Fibroblast of lung (primary cell): ENCODE results near the gene BCAS3. TPM values are rescaled to one million over a fixed set of nuclear protein-coding genes. Genes with fewer than 3 reads are reported as not detected.

Source experiments
- DNase-seq, 2 donors: peaks; one replicate each; pipeline versions ENCODE4 v3.0.0 to v3.0.0-alpha.2; 2010; ENCODE audit warnings: low read depth in 2 of 2
- H2AFZ ChIP-seq: 2 replicates; pipeline ENCODE4 v1.5.1; 2012; ENCODE audit warnings: low read length, control low read depth, inconsistent platforms
- H3K27ac ChIP-seq: 2 replicates; pipeline ENCODE4 v1.5.1; 2011; ENCODE audit warnings: low read length, control low read depth; ENCODE audit not compliant: insufficient read depth
- H3K27me3 ChIP-seq: 2 replicates; pipeline ENCODE4 v1.5.1; 2011; ENCODE audit warnings: mild to moderate bottlenecking, low read length; ENCODE audit not compliant: control insufficient read depth, insufficient read depth
- H3K36me3 ChIP-seq: 2 replicates; pipeline ENCODE4 v1.5.1; 2011; ENCODE audit warnings: low read length; ENCODE audit not compliant: control insufficient read depth, insufficient read depth
- H3K4me1 ChIP-seq: 2 replicates; pipeline ENCODE4 v1.5.1; 2011; ENCODE audit warnings: low read length; ENCODE audit not compliant: control insufficient read depth, insufficient read depth; ENCODE audit errors: extremely low read depth
- H3K4me2 ChIP-seq: 2 replicates; pipeline ENCODE4 v1.5.1; 2011; ENCODE audit warnings: low read length, control low read depth; ENCODE audit not compliant: insufficient read depth; ENCODE audit errors: extremely low read depth
- H3K4me3 ChIP-seq, 4 experiments: fragments of 200-600 bp in 1 of 4; sonication (generic) in 1 of 4; replicated peaks in 1 of 4; 2 replicates each; pipeline ENCODE4 v1.5.1; 2011 to 2016; ENCODE audit warnings: low read length in 4 of 4, low read depth in 3 of 4, mild to moderate bottlenecking in 3 of 4, control low read depth in 2 of 4, inconsistent platforms in 1 of 4, mixed read lengths in 1 of 4; ENCODE audit not compliant: insufficient read depth in 1 of 4; ENCODE audit errors: control extremely low read depth in 1 of 4
- H3K79me2 ChIP-seq: 2 replicates; pipeline ENCODE4 v1.5.1; 2012; ENCODE audit warnings: mild to moderate bottlenecking, low read length, inconsistent platforms; ENCODE audit not compliant: control insufficient read depth, insufficient read depth
- H3K9ac ChIP-seq: 2 replicates; pipeline ENCODE4 v1.5.1; 2011; ENCODE audit warnings: mild to moderate bottlenecking, low read length, control low read depth; ENCODE audit not compliant: insufficient read depth
- H3K9me3 ChIP-seq: 2 replicates; pipeline ENCODE4 v1.5.1; 2012; ENCODE audit warnings: low read depth, low read length; ENCODE audit not compliant: control insufficient read depth, insufficient read depth
- H4K20me1 ChIP-seq: 2 replicates; pipeline ENCODE4 v1.5.1; 2011; ENCODE audit warnings: low read length; ENCODE audit not compliant: control insufficient read depth, insufficient read depth; ENCODE audit errors: extremely low read depth
- EZH2 ChIP-seq: IDR thresholded peaks from 2 replicates; pipeline ENCODE4 v1.5.1; 2012; ENCODE audit warnings: low read length, control low read depth, mild to moderate bottlenecking; ENCODE audit errors: missing control alignments
- polyA plus RNA-seq, 2 donors: library from polyadenylated mRNA; depleted of rRNA in 1 of 2; stranded (reverse) in 1 of 2; unstranded in 1 of 2; fragments of >200 nt; gene quantifications; 2 replicates each; pipeline ENCODE4 v1.2.1, GENCODE V29; 2011 to 2012; ENCODE audit warnings: missing spikeins in 1 of 2
- total RNA-seq: library from RNA; depleted of rRNA; stranded (reverse); fragments of >200 nt; gene quantifications from 2 replicates; pipeline ENCODE4 v1.2.1, GENCODE V29; 2014
- TF ChIP-seq, protein P1 (sequence below), 2 donors: IDR thresholded peaks in 1 of 2; conservative IDR thresholded peaks in 1 of 2; 1 replicate in 1 of 2; 2 replicates in 1 of 2; pipeline ENCODE4 v1.5.1; 2011 to 2012; ENCODE audit warnings: low read length in 2 of 2, control low read depth in 1 of 2, inconsistent platforms in 1 of 2, low read depth in 1 of 2, mild to moderate bottlenecking in 1 of 2

BCAS3 gene
- total and polyA plus RNA-seq, 2 donors (not counting 1 experiment from before 2014, with no cell fraction given), result 9.9 to 43.6 TPM

DNA sequence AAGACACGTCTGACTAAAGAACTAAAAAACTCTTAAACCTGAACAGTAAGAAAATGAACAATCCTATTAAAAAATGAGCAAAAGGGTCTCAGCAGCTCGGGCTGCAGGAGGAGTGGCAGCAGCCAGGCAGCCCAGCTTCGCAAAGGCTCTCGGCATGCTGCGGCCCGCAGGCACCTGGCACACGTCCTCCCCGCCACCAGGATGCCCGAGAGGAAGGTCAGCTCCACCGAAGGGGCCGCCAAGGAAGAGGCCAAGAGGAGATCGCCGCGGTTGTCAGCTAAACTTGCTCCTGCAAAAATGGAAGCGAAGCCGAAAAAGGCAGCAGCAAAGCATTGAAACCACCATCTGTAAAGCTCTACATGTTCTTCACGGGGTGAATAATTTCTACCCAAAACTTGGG lies 173.5 kb downstream of the BCAS3 start:
- Histone ChIP-seq H3K4me1 (no peaks in the 10 kb centered on the region), H4K20me1 (no peaks in the 10 kb centered on the region), H3K27ac (no peak overlapping the region), H3K36me3 (no peaks in the 10 kb centered on the region), H3K4me3 (peak overlapping the region in 1 of 4 experiments; percentile 18), H3K4me2 (peak overlapping the region; percentile 4), H3K9ac (no peak overlapping the region), H2AFZ (no peak overlapping the region), H3K79me2 (no peaks in the 10 kb centered on the region), H3K9me3 (no peaks in the 10 kb centered on the region), H3K27me3 (no peaks in the 10 kb centered on the region)
- no peak for TF ChIP-seq EZH2
- TF ChIP-seq, protein P1, sequence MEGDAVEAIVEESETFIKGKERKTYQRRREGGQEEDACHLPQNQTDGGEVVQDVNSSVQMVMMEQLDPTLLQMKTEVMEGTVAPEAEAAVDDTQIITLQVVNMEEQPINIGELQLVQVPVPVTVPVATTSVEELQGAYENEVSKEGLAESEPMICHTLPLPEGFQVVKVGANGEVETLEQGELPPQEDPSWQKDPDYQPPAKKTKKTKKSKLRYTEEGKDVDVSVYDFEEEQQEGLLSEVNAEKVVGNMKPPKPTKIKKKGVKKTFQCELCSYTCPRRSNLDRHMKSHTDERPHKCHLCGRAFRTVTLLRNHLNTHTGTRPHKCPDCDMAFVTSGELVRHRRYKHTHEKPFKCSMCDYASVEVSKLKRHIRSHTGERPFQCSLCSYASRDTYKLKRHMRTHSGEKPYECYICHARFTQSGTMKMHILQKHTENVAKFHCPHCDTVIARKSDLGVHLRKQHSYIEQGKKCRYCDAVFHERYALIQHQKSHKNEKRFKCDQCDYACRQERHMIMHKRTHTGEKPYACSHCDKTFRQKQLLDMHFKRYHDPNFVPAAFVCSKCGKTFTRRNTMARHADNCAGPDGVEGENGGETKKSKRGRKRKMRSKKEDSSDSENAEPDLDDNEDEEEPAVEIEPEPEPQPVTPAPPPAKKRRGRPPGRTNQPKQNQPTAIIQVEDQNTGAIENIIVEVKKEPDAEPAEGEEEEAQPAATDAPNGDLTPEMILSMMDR (conservative IDR thresholded peaks at IDR 0.05 in 1 of 2, IDR thresholded peaks at IDR 0.05 in 1 of 2; ENCODE audit: low read depth in 1 of 2, low read length in 2 of 2), result no peak
- no peak for DNase-seq

DNA sequence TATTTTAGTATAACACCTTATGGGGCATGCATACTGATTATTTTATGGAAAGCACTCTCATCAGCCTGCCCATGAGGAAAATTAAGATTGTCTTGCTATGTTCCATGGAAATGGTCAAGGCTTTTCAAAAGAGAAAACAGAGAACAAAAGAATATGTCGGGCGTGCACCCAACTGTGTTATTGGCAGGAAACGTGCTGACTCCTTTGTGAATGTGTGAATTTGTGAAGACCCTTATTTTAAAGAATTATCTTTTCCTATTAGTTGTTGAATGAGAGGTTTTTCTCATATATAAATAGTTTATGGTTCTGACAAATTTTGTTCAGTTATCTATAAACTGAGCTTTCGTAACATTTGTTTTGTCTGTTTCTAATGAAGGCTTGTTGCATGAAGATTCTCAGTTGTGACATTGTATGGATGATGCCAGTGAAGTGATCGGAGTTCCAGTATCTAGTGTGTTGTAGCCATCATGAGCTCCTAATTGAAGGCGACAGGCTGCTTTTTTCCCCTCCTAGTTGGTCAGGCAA lies 180.0 kb downstream of the BCAS3 start:
- no peak for TF ChIP-seq EZH2
- TF ChIP-seq, protein P1 (conservative IDR thresholded peaks at IDR 0.05 in 1 of 2, IDR thresholded peaks at IDR 0.05 in 1 of 2; ENCODE audit: low read depth in 1 of 2, low read length in 2 of 2), result no peak
- Histone ChIP-seq H2AFZ (no peak overlapping the region), H4K20me1 (no peaks in the 10 kb centered on the region), H3K27me3 (no peaks in the 10 kb centered on the region), H3K4me3 (no peak overlapping the region), H3K4me1 (no peaks in the 10 kb centered on the region), H3K4me2 (no peak overlapping the region), H3K36me3 (no peaks in the 10 kb centered on the region), H3K27ac (no peak overlapping the region), H3K79me2 (no peaks in the 10 kb centered on the region), H3K9me3 (no peaks in the 10 kb centered on the region), H3K9ac (no peak overlapping the region)
- no peak for DNase-seq

DNA sequence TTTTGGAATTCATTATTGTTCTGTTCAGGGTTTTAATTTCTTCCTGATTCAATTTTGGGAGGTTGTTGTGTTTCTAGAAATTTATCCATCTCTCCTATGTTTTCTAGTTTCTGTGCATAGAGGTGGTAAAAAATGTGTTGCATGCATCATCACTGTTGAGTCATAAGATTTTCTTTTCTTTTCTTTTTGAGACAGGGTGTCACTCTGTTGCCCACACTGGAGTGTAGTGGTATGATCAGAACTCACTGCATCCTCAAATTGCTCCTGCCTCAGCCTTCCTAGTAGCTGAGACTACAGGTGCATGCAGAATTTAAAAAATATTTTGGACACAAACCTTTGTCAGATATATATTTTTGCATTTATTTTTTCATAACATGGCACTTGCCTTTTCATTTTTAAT lies 184.8 kb downstream of the BCAS3 start:
- no peak overlapping the region for H3K27ac ChIP-seq
- no peak for DNase-seq
- H3K36me3 ChIP-seq, result no peaks in the 10 kb centered on the region
- H3K4me1 ChIP-seq, result no peaks in the 10 kb centered on the region
- no peak overlapping the region for H3K4me2 ChIP-seq
- H3K27me3 ChIP-seq, result no peaks in the 10 kb centered on the region
- TF ChIP-seq, protein P1 (conservative IDR thresholded peaks at IDR 0.05 in 1 of 2, IDR thresholded peaks at IDR 0.05 in 1 of 2; ENCODE audit: low read depth in 1 of 2, low read length in 2 of 2), result no peak
- TF ChIP-seq EZH2, result no peak
- H4K20me1 ChIP-seq, result no peaks in the 10 kb centered on the region
- H3K79me2 ChIP-seq, result no peaks in the 10 kb centered on the region
- H3K9ac ChIP-seq, result no peak overlapping the region
- no peak overlapping the region for H3K4me3 ChIP-seq
- H3K9me3 ChIP-seq, result no peaks in the 10 kb centered on the region
- H2AFZ ChIP-seq, result no peak overlapping the region
